Lower leg skin (tissue), 3 donors: ENCODE results near the gene NR6A1.

ENCODE experiments used
- POLR2A ChIP-seq, 2 donors: fragments of 450-650 bp; IDR thresholded peaks; one replicate each; pipeline ENCODE4 v1.6.1; 2016 to 2017; ENCODE audit warnings: antibody characterized with exemption in 2 of 2, mild to moderate bottlenecking in 1 of 2, moderate library complexity in 1 of 2
- TF ChIP-seq, protein P1 (sequence below), 3 donors: fragments of 450-650 bp; IDR thresholded peaks; one replicate each; pipeline ENCODE4 v1.5.1; 2016; ENCODE audit warnings: antibody characterized with exemption in 3 of 3, mild to moderate bottlenecking in 3 of 3, moderate library complexity in 2 of 3

GRCh38 chr9:124599121-124599795, 171.9 kb downstream of the NR6A1 start:
- TF ChIP-seq POLR2A (IDR thresholded peaks at IDR 0.05) = no peak
- TF ChIP-seq, protein P1, sequence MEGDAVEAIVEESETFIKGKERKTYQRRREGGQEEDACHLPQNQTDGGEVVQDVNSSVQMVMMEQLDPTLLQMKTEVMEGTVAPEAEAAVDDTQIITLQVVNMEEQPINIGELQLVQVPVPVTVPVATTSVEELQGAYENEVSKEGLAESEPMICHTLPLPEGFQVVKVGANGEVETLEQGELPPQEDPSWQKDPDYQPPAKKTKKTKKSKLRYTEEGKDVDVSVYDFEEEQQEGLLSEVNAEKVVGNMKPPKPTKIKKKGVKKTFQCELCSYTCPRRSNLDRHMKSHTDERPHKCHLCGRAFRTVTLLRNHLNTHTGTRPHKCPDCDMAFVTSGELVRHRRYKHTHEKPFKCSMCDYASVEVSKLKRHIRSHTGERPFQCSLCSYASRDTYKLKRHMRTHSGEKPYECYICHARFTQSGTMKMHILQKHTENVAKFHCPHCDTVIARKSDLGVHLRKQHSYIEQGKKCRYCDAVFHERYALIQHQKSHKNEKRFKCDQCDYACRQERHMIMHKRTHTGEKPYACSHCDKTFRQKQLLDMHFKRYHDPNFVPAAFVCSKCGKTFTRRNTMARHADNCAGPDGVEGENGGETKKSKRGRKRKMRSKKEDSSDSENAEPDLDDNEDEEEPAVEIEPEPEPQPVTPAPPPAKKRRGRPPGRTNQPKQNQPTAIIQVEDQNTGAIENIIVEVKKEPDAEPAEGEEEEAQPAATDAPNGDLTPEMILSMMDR (IDR thresholded peaks at IDR 0.05) = no peak
